GM12878 (cell line): ENCODE data around the gene BCAR3. TPM values are rescaled to one million over a fixed set of nuclear protein-coding genes. Genes with fewer than 3 reads are reported as not detected.

ENCODE experiments used
- ATAC-seq: fragments of 200-7000 bp; cut with Tn5 transposase; 3 replicates; pipeline ENCODE4 v1.9.1; 2020; ENCODE audit warnings: mild to moderate bottlenecking, moderate library complexity
- BruUV-seq: library from RNA; stranded (reverse); fragments of 400-500 nt; replicated peaks from 2 replicates; lab custom pipeline; 2021; lab: Mats Ljungman, UMichigan
- CTCF ChIA-PET: fragments of 300-600 bp; sonication (Branson Sonifier 250); formaldehyde crosslinking; extraction: SDS; loops from one replicate; lab custom pipeline; 2021; ENCODE audit warnings: inconsistent platforms; lab: Yijun Ruan, JAX
- POLR2A ChIA-PET: fragments of 350-600 bp; formaldehyde crosslinking; extraction: SDS; loops from one replicate; lab custom pipeline; 2021; ENCODE audit warnings: inconsistent platforms; lab: Charles Lee
- RAD21 ChIA-PET: fragments of 300-600 bp; sonication (Branson Sonifier 250); formaldehyde crosslinking; loops from one replicate; lab custom pipeline; 2023; ENCODE audit warnings: antibody characterized with exemption; ENCODE audit not compliant: unreplicated experiment; lab: Charles Lee
- SMC1A ChIA-PET: fragments of 300-600 bp; sonication (Branson Sonifier 250); formaldehyde crosslinking; loops from one replicate; lab custom pipeline; 2023; ENCODE audit not compliant: unreplicated experiment, uncharacterized antibody; lab: Charles Lee
- DNase-seq: peaks from one replicate; pipeline ENCODE4 v3.0.0-alpha.2; 2011; ENCODE audit warnings: low read depth, low spot score
- FAIRE-seq: peaks from 3 replicates; lab custom pipeline; 2011; peaks lifted over from hg19 to GRCh38; lab: Jason Lieb, UNC
- H2AFZ ChIP-seq: 2 replicates; pipeline ENCODE4 v1.6.0; 2011; ENCODE audit warnings: low read depth, low read length, control low read depth; ENCODE audit not compliant: control insufficient read depth
- H3K27ac ChIP-seq: 2 replicates; pipeline ENCODE4 v1.5.1; 2011; ENCODE audit warnings: control low read depth; ENCODE audit not compliant: control insufficient read depth, insufficient read depth
- H3K27me3 ChIP-seq, 2 experiments: replicated peaks in 1 of 2; 2 replicates each; pipeline versions ENCODE4 v1.6.0 to v1.6.1; 2011; ENCODE audit warnings: low read length in 1 of 2; ENCODE audit not compliant: control insufficient read depth in 2 of 2, insufficient read depth in 2 of 2
- H3K36me3 ChIP-seq, 2 experiments: 2 replicates each; pipeline ENCODE4 v1.5.1; 2011; ENCODE audit warnings: low read length in 1 of 2; ENCODE audit not compliant: control insufficient read depth in 2 of 2, insufficient read depth in 2 of 2
- H3K4me1 ChIP-seq: 2 replicates; pipeline ENCODE4 v1.6.1; 2011; ENCODE audit warnings: mild to moderate bottlenecking, low read length, moderate library complexity, mixed read lengths; ENCODE audit not compliant: control insufficient read depth, insufficient read depth
- H3K4me2 ChIP-seq: 2 replicates; pipeline ENCODE4 v1.6.0; 2011; ENCODE audit warnings: control low read depth; ENCODE audit not compliant: control insufficient read depth, insufficient read depth
- H3K4me3 ChIP-seq: fragments of 200-600 bp; sonication (generic); 2 replicates; pipeline ENCODE4 v1.5.1; 2016
- H3K79me2 ChIP-seq: 2 replicates; pipeline ENCODE4 v1.6.0; 2011; ENCODE audit warnings: low read length; ENCODE audit not compliant: control insufficient read depth, insufficient read depth
- H3K9ac ChIP-seq: 2 replicates; pipeline ENCODE4 v1.8.0; 2011; ENCODE audit warnings: low read length, control low read depth, mixed read lengths; ENCODE audit not compliant: control insufficient read depth, insufficient read depth
- H3K9me3 ChIP-seq: replicated peaks from 3 replicates; pipeline ENCODE4 v1.5.1; 2011; ENCODE audit warnings: mild to moderate bottlenecking, low read length; ENCODE audit not compliant: control insufficient read depth, insufficient read depth
- H4K20me1 ChIP-seq: 2 replicates; pipeline ENCODE4 v1.6.0; 2011; ENCODE audit not compliant: control insufficient read depth, insufficient read depth
- ASH2L ChIP-seq: fragments of 300-600, 200-600 bp; sonication (generic); IDR thresholded peaks from 2 replicates; pipeline ENCODE4 v1.6.1; 2017; ENCODE audit warnings: low read depth, mild to moderate bottlenecking, borderline replicate concordance
- BCL11A ChIP-seq: IDR thresholded peaks from 2 replicates; pipeline ENCODE4 v1.6.1; 2011; ENCODE audit warnings: low read depth, low read length
- BHLHE40 ChIP-seq, 2 experiments: fragments of 450-650 bp in 1 of 2; IDR thresholded peaks; 2 replicates each; pipeline ENCODE4 v1.6.1; 2011 to 2017; ENCODE audit warnings: low read depth in 2 of 2, borderline replicate concordance in 1 of 2, improper control_type of control experiment in 1 of 2, low read length in 1 of 2, mild to moderate bottlenecking in 1 of 2
- CBX3 ChIP-seq: fragments of 200-600 bp; sonication (generic); IDR thresholded peaks from 2 replicates; pipeline ENCODE4 v1.6.1; 2016; ENCODE audit warnings: low read depth, borderline replicate concordance
- CBX5 ChIP-seq: sonication (generic); IDR thresholded peaks from 2 replicates; pipeline ENCODE4 v1.6.1; 2016; ENCODE audit warnings: low read depth, moderate library complexity, mild to moderate bottlenecking, inconsistent platforms
- EGR1 ChIP-seq, 2 experiments: IDR thresholded peaks; 1 replicate in 1 of 2; 2 replicates in 1 of 2; pipeline ENCODE4 v1.6.1; 2011 to 2012; ENCODE audit warnings: low read depth in 2 of 2, low read length in 2 of 2, borderline replicate concordance in 1 of 2, mild to moderate bottlenecking in 1 of 2, moderate library complexity in 1 of 2
- GABPA ChIP-seq: IDR thresholded peaks from 2 replicates; pipeline ENCODE4 v1.6.1; 2014; ENCODE audit warnings: antibody characterized with exemption, low read depth, mild to moderate bottlenecking, inconsistent platforms
- GATAD2B ChIP-seq: fragments of 450-650 bp; conservative IDR thresholded peaks from 2 replicates; pipeline ENCODE4 v1.6.1; 2017; ENCODE audit warnings: low read depth, mild to moderate bottlenecking, moderate library complexity
- JUND ChIP-seq: IDR thresholded peaks from 2 replicates; pipeline ENCODE4 v1.6.1; 2012; ENCODE audit warnings: low read depth, mild to moderate bottlenecking, low read length, improper control_type of control experiment, moderate library complexity
- NFIC ChIP-seq: IDR thresholded peaks from 2 replicates; pipeline ENCODE4 v1.6.1; 2012; ENCODE audit warnings: low read depth, mild to moderate bottlenecking, inconsistent platforms, low read length, moderate library complexity
- NR2C2 ChIP-seq: IDR thresholded peaks from 2 replicates; pipeline ENCODE4 v1.6.1; 2011; ENCODE audit warnings: borderline replicate concordance, low read depth; ENCODE audit not compliant: control insufficient read depth, insufficient read length
- PRDM15 ChIP-seq: fragments of 450-650 bp; formaldehyde crosslinking; IDR thresholded peaks from 2 replicates; pipeline ENCODE4 v1.4.0; 2020; ENCODE audit warnings: mild to moderate bottlenecking, moderate library complexity
- RB1 ChIP-seq: fragments of 450-650 bp; formaldehyde crosslinking; IDR thresholded peaks from 2 replicates; pipeline ENCODE4 v1.6.1; 2017; ENCODE audit warnings: mild to moderate bottlenecking, borderline replicate concordance
- SREBF1 ChIP-seq: IDR thresholded peaks from 2 replicates; pipeline ENCODE4 v1.6.1; 2012; ENCODE audit warnings: mild to moderate bottlenecking, low read length
- TCF12 ChIP-seq: IDR thresholded peaks from 2 replicates; pipeline ENCODE4 v1.6.1; 2011; ENCODE audit warnings: low read depth, mild to moderate bottlenecking, low read length
- TCF3 ChIP-seq: IDR thresholded peaks from 2 replicates; pipeline ENCODE4 v1.6.1; 2012; ENCODE audit warnings: low read depth, mild to moderate bottlenecking, low read length, borderline replicate concordance; ENCODE audit not compliant: insufficient read depth
- TCF7 ChIP-seq: IDR thresholded peaks from 2 replicates; pipeline ENCODE4 v1.6.1; 2014; ENCODE audit warnings: antibody characterized with exemption, borderline replicate concordance
- ZSCAN29 ChIP-seq: fragments of 450-650 bp; IDR thresholded peaks from 2 replicates; pipeline ENCODE4 v1.6.1; 2017; ENCODE audit warnings: mild to moderate bottlenecking, moderate library complexity
- WGBS: methylation state at CpG from one replicate; pipeline ENCODE4 v1.1.6; 2016; ENCODE audit warnings: low lambda C conversion rate; ENCODE audit not compliant: insufficient replicate concordance, insufficient coverage; ENCODE audit errors: missing lambda C conversion rate; 5-methylcytosine and 5-hydroxymethylcytosine counted together
- in situ Hi-C: fragments of 300-500 bp; cut with MboI; formaldehyde crosslinking; loops from 9 replicates; pipeline ENCODE4 v1.14.3; 2018; ENCODE audit warnings: mixed read lengths
- intact Hi-C: fragments of 100-400 bp; cut with micrococcal nuclease; formaldehyde crosslinking; loops from one replicate; pipeline ENCODE4 v1.14.2; 2022; ENCODE audit not compliant: unreplicated experiment
- polyA plus RNA-seq, 11 experiments: library from polyadenylated mRNA; depleted of rRNA in 4 of 11; unstranded in 6 of 11; stranded (reverse) in 5 of 11; fragments of >200 nt; fragmentation: Nextera tagmentation in 4 of 11; fragmentation: Illumina TruSeq in 1 of 11; extraction: Ambion mirVana in 4 of 11; extraction: Trizol in 1 of 11; gene quantifications; 1 replicate in 1 of 11; 2 replicates in 10 of 11; pipeline versions ENCODE4 v1.2.1 to v1.2.3, GENCODE V29; 2011 to 2016; ENCODE audit warnings: inconsistent platforms in 2 of 11, missing spikeins in 2 of 11, low read depth in 1 of 11
- total RNA-seq, 4 experiments: library from RNA; depleted of rRNA in 3 of 4; stranded (reverse); fragments of >200 nt in 3 of 4; fragmentation: Illumina TruSeq in 1 of 4; extraction: Trizol in 1 of 4; gene quantifications; 2 replicates each; pipeline versions ENCODE4 v1.2.1 to v1.2.3, GENCODE V29; 2013 to 2021
- TF ChIP-seq, protein P1 (sequence below): fragments of 150-350 bp; IDR thresholded peaks from 2 replicates; pipeline ENCODE4 v1.6.1; 2016; ENCODE audit warnings: low read depth, low read length

Gene BCAR3
- total and polyA plus RNA-seq, 10 of the 15 experiments (the other 5 are each of a cell fraction or from before 2014, with no cell fraction given): 1.3 to 6.6 (median 1.8) TPM

DNA sequence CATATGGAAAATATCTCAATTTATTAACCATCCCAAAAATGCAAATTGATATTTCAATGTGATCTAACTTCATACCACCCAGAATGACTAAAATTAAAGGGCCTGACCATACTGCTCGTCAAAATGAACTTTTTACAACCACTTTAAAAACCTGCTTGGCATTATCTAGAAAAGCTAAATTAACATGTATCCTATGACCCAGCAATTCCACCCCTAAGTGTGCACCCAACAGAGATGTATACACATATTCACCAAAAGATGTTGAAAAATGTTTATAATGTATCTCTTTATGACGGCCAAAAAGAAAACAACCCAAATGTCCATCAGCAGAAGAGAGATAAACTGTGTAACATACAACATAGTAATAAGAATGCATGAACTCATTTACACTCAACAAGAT is 1.6 kb upstream of the BCAR3 start:
- Histone ChIP-seq H3K27me3 (peaks cover 0 to 4% of the 10 kb centered on the region in 2 experiments; a peak in 2 of 4 replicates), H4K20me1 (no peaks in the 10 kb centered on the region; the same call in 1 of the 2 replicates), H3K79me2 (no peaks in the 10 kb centered on the region), H3K9ac (no peak overlapping the region), H3K4me2 (no peak overlapping the region), H2AFZ (no peak overlapping the region), H3K4me3 (no peak overlapping the region), H3K27ac (no peak overlapping the region), H3K9me3 (no peaks in the 10 kb centered on the region), H3K4me1 (peaks cover 22% of the 10 kb centered on the region), H3K36me3 (no peaks in the 10 kb centered on the region)
- in situ Hi-C loops (no loop called here), intact Hi-C loops (no loop called here)
- BruUV-seq: no TSS peak
- no peak for FAIRE-seq
- RAD21 ChIA-PET: interaction anchor here (0.8 to 5.7 kb wide), 5 partner anchors 13 to 68 kb away, joined by 3 to 24 read pairs (median 6); no protein-coding TSS in a partner anchor
- POLR2A ChIA-PET: interaction anchor here (0.9 to 1.2 kb wide), 2 partner anchors 28 to 32 kb away, joined by 3 to 4 read pairs; no protein-coding TSS in a partner anchor
- no peak for ATAC-seq
- SMC1A ChIA-PET: interaction anchor here (0.6 to 5.4 kb wide), 9 partner anchors 12 to 130 kb away, joined by 3 to 27 read pairs (median 12); no protein-coding TSS in a partner anchor
- CTCF ChIA-PET: interaction anchor here (1.2 to 4.1 kb wide), 6 partner anchors 10 to 42 kb away, joined by 3 to 16 read pairs (median 11); no protein-coding TSS in a partner anchor
- WGBS: 22% methylated on average over 2 of the region's 2 CpGs
- no peak for DNase-seq
- TF ChIP-seq JUND (no peak), TCF3 (no peak), ASH2L (no peak), NR2C2 (no peak), RB1 (no peak), BHLHE40 (IDR thresholded peaks at IDR 0.05; ENCODE audit: borderline replicate concordance in 1 of 2, low read depth in 2 of 2, low read length in 1 of 2) (no peak), CBX5 (no peak), ZSCAN29 (no peak), GABPA (no peak), SREBF1 (no peak), TCF7 (no peak), GATAD2B (no peak), CBX3 (no peak), TCF12 (no peak), BCL11A (no peak), NFIC (no peak), PRDM15 (CRISPR knock-in tag) (no peak), EGR1 (IDR thresholded peaks at IDR 0.05; ENCODE audit: borderline replicate concordance in 1 of 2, low read depth in 2 of 2, low read length in 2 of 2) (no peak)
- TF ChIP-seq, protein P1, sequence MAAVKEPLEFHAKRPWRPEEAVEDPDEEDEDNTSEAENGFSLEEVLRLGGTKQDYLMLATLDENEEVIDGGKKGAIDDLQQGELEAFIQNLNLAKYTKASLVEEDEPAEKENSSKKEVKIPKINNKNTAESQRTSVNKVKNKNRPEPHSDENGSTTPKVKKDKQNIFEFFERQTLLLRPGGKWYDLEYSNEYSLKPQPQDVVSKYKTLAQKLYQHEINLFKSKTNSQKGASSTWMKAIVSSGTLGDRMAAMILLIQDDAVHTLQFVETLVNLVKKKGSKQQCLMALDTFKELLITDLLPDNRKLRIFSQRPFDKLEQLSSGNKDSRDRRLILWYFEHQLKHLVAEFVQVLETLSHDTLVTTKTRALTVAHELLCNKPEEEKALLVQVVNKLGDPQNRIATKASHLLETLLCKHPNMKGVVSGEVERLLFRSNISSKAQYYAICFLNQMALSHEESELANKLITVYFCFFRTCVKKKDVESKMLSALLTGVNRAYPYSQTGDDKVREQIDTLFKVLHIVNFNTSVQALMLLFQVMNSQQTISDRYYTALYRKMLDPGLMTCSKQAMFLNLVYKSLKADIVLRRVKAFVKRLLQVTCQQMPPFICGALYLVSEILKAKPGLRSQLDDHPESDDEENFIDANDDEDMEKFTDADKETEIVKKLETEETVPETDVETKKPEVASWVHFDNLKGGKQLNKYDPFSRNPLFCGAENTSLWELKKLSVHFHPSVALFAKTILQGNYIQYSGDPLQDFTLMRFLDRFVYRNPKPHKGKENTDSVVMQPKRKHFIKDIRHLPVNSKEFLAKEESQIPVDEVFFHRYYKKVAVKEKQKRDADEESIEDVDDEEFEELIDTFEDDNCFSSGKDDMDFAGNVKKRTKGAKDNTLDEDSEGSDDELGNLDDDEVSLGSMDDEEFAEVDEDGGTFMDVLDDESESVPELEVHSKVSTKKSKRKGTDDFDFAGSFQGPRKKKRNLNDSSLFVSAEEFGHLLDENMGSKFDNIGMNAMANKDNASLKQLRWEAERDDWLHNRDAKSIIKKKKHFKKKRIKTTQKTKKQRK: no peak
